Measurements from ENCODE around the gene ATXN2. TPM values are rescaled to one million over a fixed set of nuclear protein-coding genes. Genes with fewer than 3 reads are reported as not detected.
A peak's percentile ranks its signal among the peaks of the same experiment; 100 is the strongest.

The ATXN2 gene
- total and polyA plus RNA-seq, 9 of the 15 experiments (the other 6 are each of a cell fraction or from before 2014, with no cell fraction given) = 16.8 to 67.8 (median 29.3) TPM

- TF ChIP-seq ZHX1 (conservative IDR thresholded peaks at IDR 0.05; ENCODE audit: low read length) (no peak), HOMEZ (CRISPR knock-in tag; IDR thresholded peaks at IDR 0.05) (no peak), ZNF217 (CRISPR knock-in tag; IDR thresholded peaks at IDR 0.05) (no peak), ZNF239 (CRISPR knock-in tag; IDR thresholded peaks at IDR 0.05) (no peak), ZNF76 (CRISPR knock-in tag; IDR thresholded peaks at IDR 0.05; ENCODE audit: borderline replicate concordance) (no peak), ZNF143 (CRISPR knock-in tag; IDR thresholded peaks at IDR 0.05) (peak; percentile 44; the same call in 1 of the 2 replicates), ZFX (CRISPR knock-in tag; IDR thresholded peaks at IDR 0.05) (peak; percentile 80), FOXO4 (CRISPR knock-in tag; IDR thresholded peaks at IDR 0.05) (no peak), SFPQ (IDR thresholded peaks at IDR 0.05; ENCODE audit: low read depth, low read length) (no peak), CBX1 (IDR thresholded peaks at IDR 0.05; ENCODE audit: low read depth) (no peak), ZNF507 (tag; conservative IDR thresholded peaks at IDR 0.05) (no peak), ZBTB17 (CRISPR knock-in tag; IDR thresholded peaks at IDR 0.05) (peak; percentile 44; the same call in 1 of the 2 replicates), ZNF24 (IDR thresholded peaks at IDR 0.05) (no peak), POLR2B (IDR thresholded peaks at IDR 0.05; ENCODE audit: low read depth, partially characterized antibody) (no peak), ZNF444 (CRISPR knock-in tag; IDR thresholded peaks at IDR 0.05) (peak; percentile 82), POLR2AphosphoS5 (IDR thresholded peaks at IDR 0.05; ENCODE audit: control insufficient read depth, insufficient read depth, low read depth, low read length) (no peak), CTBP1 (IDR thresholded peaks at IDR 0.05; ENCODE audit: borderline replicate concordance) (peak; percentile 29), ZNF717 (CRISPR knock-in tag; IDR thresholded peaks at IDR 0.05) (no peak), SRSF3 (IDR thresholded peaks at IDR 0.05; ENCODE audit: insufficient read depth, low read length) (no peak), ZNF644 (tag; IDR thresholded peaks at IDR 0.05; ENCODE audit: low read depth) (no peak), ZNF586 (CRISPR knock-in tag; conservative IDR thresholded peaks at IDR 0.05) (no peak)
Measured at GRCh38 chr12:111597831-111598636, 1.1 kb downstream of the ATXN2 start (continued).

All from K562 (cell line).